ENCODE results near the gene BCKDHA.

GRCh38 chr19:41436674-41436951 lies 39.0 kb downstream of the BCKDHA start:
- TF ChIP-seq, protein P1, sequence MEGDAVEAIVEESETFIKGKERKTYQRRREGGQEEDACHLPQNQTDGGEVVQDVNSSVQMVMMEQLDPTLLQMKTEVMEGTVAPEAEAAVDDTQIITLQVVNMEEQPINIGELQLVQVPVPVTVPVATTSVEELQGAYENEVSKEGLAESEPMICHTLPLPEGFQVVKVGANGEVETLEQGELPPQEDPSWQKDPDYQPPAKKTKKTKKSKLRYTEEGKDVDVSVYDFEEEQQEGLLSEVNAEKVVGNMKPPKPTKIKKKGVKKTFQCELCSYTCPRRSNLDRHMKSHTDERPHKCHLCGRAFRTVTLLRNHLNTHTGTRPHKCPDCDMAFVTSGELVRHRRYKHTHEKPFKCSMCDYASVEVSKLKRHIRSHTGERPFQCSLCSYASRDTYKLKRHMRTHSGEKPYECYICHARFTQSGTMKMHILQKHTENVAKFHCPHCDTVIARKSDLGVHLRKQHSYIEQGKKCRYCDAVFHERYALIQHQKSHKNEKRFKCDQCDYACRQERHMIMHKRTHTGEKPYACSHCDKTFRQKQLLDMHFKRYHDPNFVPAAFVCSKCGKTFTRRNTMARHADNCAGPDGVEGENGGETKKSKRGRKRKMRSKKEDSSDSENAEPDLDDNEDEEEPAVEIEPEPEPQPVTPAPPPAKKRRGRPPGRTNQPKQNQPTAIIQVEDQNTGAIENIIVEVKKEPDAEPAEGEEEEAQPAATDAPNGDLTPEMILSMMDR (IDR thresholded peaks at IDR 0.05; ENCODE audit: borderline replicate concordance, extremely low read depth, low read length, poor library complexity, severe bottlenecking): no peak
- TF ChIP-seq EZH2 (IDR thresholded peaks at IDR 0.05; ENCODE audit: borderline replicate concordance, low read depth, low read length, severe bottlenecking): no peak
